Measurements from ENCODE around the gene IL36B.

IL36B gene

GRCh38 chr2:113088213-113088992, 35.7 kb upstream of the IL36B start:
- Histone ChIP-seq H3K27ac (ENCODE audit: low read depth, low read length) (no peak overlapping the region), H3K79me2 (ENCODE audit: control insufficient read depth, insufficient read depth, low read length, unreplicated experiment) (no peaks in the 10 kb centered on the region)

GRCh38 chr2:113085542-113085941, 32.9 kb upstream of the IL36B start:
- Histone ChIP-seq H3K4me1 (ENCODE audit: control insufficient read depth, insufficient read depth, low read length, unreplicated experiment) (no peaks in the 10 kb centered on the region), H3K4me3 (ENCODE audit: low read depth, low read length) (no peak overlapping the region), H2AFZ (ENCODE audit: low read length, unreplicated experiment) (no peak overlapping the region), H3K79me2 (ENCODE audit: control insufficient read depth, insufficient read depth, low read length, unreplicated experiment) (no peaks in the 10 kb centered on the region), H3K36me3 (ENCODE audit: insufficient read depth, low read length) (no peaks in the 10 kb centered on the region), H3K27ac (ENCODE audit: low read depth, low read length) (no peak overlapping the region), H3K27me3 (ENCODE audit: insufficient read depth, low read length) (peaks cover 58% of the 10 kb centered on the region)

More at GRCh38 chr2:113088213-113088992, 35.7 kb upstream of the IL36B start:
- Histone ChIP-seq H3K4me3 (ENCODE audit: low read depth, low read length) (no peak overlapping the region), H3K36me3 (ENCODE audit: insufficient read depth, low read length) (no peaks in the 10 kb centered on the region), H2AFZ (ENCODE audit: low read length, unreplicated experiment) (no peak overlapping the region), H3K27me3 (ENCODE audit: insufficient read depth, low read length) (peaks cover 77% of the 10 kb centered on the region), H3K4me1 (ENCODE audit: control insufficient read depth, insufficient read depth, low read length, unreplicated experiment) (no peaks in the 10 kb centered on the region)

DNA sequence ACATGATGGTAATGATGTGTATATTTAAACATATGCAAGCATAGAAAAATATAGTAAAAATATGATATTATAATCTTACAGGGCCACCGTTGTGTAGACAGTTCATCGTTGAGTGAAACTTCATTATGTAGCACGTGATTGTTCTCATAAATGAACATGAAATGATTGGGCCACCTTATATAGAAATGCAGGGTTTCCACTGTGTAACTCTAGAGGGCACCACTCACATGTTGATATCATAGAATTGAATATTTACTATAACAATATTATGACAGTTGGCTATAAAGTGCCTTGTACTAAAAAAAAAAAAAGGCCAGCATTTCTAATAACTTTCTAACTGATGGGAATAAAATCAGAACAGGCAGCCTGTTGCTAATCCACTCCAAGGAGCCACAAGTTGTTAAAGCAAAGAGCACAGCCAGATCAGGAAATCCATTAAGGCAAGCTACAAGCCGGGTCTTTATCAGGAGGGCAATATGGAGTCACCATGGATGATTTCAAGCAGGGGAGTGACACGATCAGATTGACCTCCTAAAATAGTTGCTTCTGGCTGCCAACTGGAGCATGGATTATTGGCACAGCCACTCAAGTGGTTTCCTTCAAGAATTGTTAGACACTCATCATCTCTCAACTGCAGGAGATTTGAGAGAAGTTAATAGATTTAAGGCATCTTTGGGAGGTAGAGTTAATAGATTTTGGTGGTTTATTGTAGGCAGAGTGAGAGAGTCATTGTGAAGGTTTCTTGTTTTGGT, 31.8 kb upstream of the IL36B start:
- no peak overlapping the region for H3K27ac ChIP-seq (ENCODE audit: low read depth, low read length)
- H2AFZ ChIP-seq (ENCODE audit: low read length, unreplicated experiment): no peak overlapping the region
- H3K36me3 ChIP-seq (ENCODE audit: insufficient read depth, low read length): no peaks in the 10 kb centered on the region
- no peaks in the 10 kb centered on the region for H3K4me1 ChIP-seq (ENCODE audit: control insufficient read depth, insufficient read depth, low read length, unreplicated experiment)
- peaks cover 47% of the 10 kb centered on the region for H3K27me3 ChIP-seq (ENCODE audit: insufficient read depth, low read length)
- H3K4me3 ChIP-seq (ENCODE audit: low read depth, low read length): no peak overlapping the region
- no peaks in the 10 kb centered on the region for H3K79me2 ChIP-seq (ENCODE audit: control insufficient read depth, insufficient read depth, low read length, unreplicated experiment)

DNA sequence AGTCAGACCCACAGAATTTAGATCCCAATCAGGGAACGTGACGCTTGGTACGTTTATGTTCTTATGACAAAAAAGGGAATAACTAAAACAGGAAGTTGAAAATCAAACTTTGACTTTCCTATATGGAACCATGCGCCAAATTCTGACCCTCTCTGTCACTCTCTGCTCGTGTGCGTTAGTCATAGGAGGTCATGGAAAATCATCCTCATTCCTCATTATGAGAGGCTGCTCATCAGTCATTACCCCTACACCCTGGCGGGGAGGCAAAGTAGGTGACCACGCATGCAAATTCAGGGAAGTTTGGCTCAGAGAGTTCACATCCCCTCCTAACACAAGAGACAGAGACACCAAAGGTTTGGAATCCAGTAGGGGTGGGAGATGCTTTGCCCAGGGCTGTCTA, 30.6 kb upstream of the IL36B start:
- Histone ChIP-seq H3K36me3 (ENCODE audit: insufficient read depth, low read length) (no peaks in the 10 kb centered on the region), H3K4me1 (ENCODE audit: control insufficient read depth, insufficient read depth, low read length, unreplicated experiment) (peaks cover 7% of the 10 kb centered on the region), H3K79me2 (ENCODE audit: control insufficient read depth, insufficient read depth, low read length, unreplicated experiment) (no peaks in the 10 kb centered on the region), H3K4me3 (ENCODE audit: low read depth, low read length) (no peak overlapping the region), H3K27me3 (ENCODE audit: insufficient read depth, low read length) (peaks cover 36% of the 10 kb centered on the region), H2AFZ (ENCODE audit: low read length, unreplicated experiment) (no peak overlapping the region), H3K27ac (ENCODE audit: low read depth, low read length) (no peak overlapping the region)

DNA sequence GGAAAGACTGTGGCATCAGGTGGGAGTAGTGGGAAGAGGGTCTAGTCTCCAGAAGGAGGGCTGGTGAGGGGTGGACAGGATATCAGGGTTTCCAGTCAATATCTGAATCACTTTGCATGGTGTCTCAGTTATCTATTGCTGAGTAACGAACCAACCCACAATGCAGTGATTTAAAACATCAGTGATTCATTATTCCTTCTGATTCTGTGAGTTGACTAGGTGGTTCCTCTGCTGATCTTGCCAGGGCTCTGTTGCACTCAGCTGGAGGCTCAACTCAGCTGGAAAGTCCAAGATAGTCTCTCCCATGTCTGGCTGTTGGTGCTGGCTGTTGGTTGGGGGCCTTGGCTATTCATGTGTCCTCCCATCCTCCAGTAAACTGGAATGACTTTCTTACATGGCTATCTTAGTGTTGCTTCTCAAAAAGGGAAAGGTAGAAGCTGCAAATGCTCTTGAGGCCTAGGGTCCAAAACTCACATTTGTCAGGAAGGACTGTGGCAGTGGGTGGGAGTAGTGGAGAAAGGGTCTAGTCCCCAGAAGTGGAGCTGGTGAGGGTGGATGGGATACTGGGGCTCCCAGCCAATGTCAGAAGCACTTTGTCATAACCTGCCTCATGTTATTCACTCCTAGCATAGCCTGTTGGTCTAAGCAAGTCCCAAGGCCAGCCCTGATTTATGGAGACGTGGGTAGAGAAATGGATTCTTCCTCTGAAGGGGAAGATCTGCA, 29.0 kb upstream of the IL36B start:
- peaks cover 22% of the 10 kb centered on the region for H3K27me3 ChIP-seq (ENCODE audit: insufficient read depth, low read length)
- H3K79me2 ChIP-seq (ENCODE audit: control insufficient read depth, insufficient read depth, low read length, unreplicated experiment): no peaks in the 10 kb centered on the region
- H3K4me3 ChIP-seq (ENCODE audit: low read depth, low read length): no peak overlapping the region
- peaks cover 12% of the 10 kb centered on the region for H3K4me1 ChIP-seq (ENCODE audit: control insufficient read depth, insufficient read depth, low read length, unreplicated experiment)
- H3K36me3 ChIP-seq (ENCODE audit: insufficient read depth, low read length): no peaks in the 10 kb centered on the region
- no peak overlapping the region for H3K27ac ChIP-seq (ENCODE audit: low read depth, low read length)
- H2AFZ ChIP-seq (ENCODE audit: low read length, unreplicated experiment): no peak overlapping the region

- Histone ChIP-seq H3K27ac (ENCODE audit: low read depth, low read length) (no peak overlapping the region), H3K79me2 (ENCODE audit: control insufficient read depth, insufficient read depth, low read length, unreplicated experiment) (no peaks in the 10 kb centered on the region), H3K4me3 (ENCODE audit: low read depth, low read length) (no peak overlapping the region), H2AFZ (ENCODE audit: low read length, unreplicated experiment) (no peak overlapping the region), H3K27me3 (ENCODE audit: insufficient read depth, low read length) (peaks cover 32% of the 10 kb centered on the region), H3K36me3 (ENCODE audit: insufficient read depth, low read length) (no peaks in the 10 kb centered on the region), H3K4me1 (ENCODE audit: control insufficient read depth, insufficient read depth, low read length, unreplicated experiment) (peaks cover 12% of the 10 kb centered on the region)
Observed at GRCh38 chr2:113080134-113080533, 27.5 kb upstream of the IL36B start.

GRCh38 chr2:113079131-113079530, 26.5 kb upstream of the IL36B start:
- Histone ChIP-seq H3K27ac (ENCODE audit: low read depth, low read length) (no peak overlapping the region), H3K4me3 (ENCODE audit: low read depth, low read length) (no peak overlapping the region), H3K4me1 (ENCODE audit: control insufficient read depth, insufficient read depth, low read length, unreplicated experiment) (peaks cover 12% of the 10 kb centered on the region), H3K79me2 (ENCODE audit: control insufficient read depth, insufficient read depth, low read length, unreplicated experiment) (no peaks in the 10 kb centered on the region), H3K27me3 (ENCODE audit: insufficient read depth, low read length) (peaks cover 30% of the 10 kb centered on the region), H2AFZ (ENCODE audit: low read length, unreplicated experiment) (no peak overlapping the region), H3K36me3 (ENCODE audit: insufficient read depth, low read length) (no peaks in the 10 kb centered on the region)

GRCh38 chr2:113078350-113078839, 25.7 kb upstream of the IL36B start:
- no peak overlapping the region for H3K4me3 ChIP-seq (ENCODE audit: low read depth, low read length)
- H3K4me1 ChIP-seq (ENCODE audit: control insufficient read depth, insufficient read depth, low read length, unreplicated experiment): peaks cover 12% of the 10 kb centered on the region
- no peak overlapping the region for H2AFZ ChIP-seq (ENCODE audit: low read length, unreplicated experiment)
- no peaks in the 10 kb centered on the region for H3K36me3 ChIP-seq (ENCODE audit: insufficient read depth, low read length)
- peaks cover 30% of the 10 kb centered on the region for H3K27me3 ChIP-seq (ENCODE audit: insufficient read depth, low read length)
- no peaks in the 10 kb centered on the region for H3K79me2 ChIP-seq (ENCODE audit: control insufficient read depth, insufficient read depth, low read length, unreplicated experiment)
- H3K27ac ChIP-seq (ENCODE audit: low read depth, low read length): no peak overlapping the region

DNA sequence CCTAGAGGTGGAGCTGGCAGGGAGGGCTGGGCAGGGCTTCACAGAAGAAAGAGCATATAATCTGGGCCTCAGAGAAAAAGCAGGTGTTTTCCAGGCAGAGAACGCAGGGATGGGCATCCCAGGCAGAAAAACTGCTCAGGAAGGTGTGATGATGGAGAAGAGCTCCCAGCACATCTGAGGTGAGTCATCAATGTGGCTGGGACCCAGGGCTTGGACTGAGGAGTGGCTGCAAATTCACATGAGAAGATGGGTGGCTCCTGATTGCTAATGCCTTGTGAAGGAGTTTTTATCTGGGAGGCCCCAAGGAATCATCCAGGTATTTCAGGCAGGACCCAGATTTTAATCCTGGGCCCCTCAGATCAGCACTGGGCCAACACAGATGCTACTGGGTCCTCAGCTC, 25.3 kb upstream of the IL36B start:
- peaks cover 35% of the 10 kb centered on the region for H3K27me3 ChIP-seq (ENCODE audit: insufficient read depth, low read length)
- no peak overlapping the region for H3K4me3 ChIP-seq (ENCODE audit: low read depth, low read length)
- no peaks in the 10 kb centered on the region for H3K36me3 ChIP-seq (ENCODE audit: insufficient read depth, low read length)
- H3K4me1 ChIP-seq (ENCODE audit: control insufficient read depth, insufficient read depth, low read length, unreplicated experiment): peaks cover 12% of the 10 kb centered on the region
- no peaks in the 10 kb centered on the region for H3K79me2 ChIP-seq (ENCODE audit: control insufficient read depth, insufficient read depth, low read length, unreplicated experiment)
- no peak overlapping the region for H2AFZ ChIP-seq (ENCODE audit: low read length, unreplicated experiment)
- no peak overlapping the region for H3K27ac ChIP-seq (ENCODE audit: low read depth, low read length)

DNA sequence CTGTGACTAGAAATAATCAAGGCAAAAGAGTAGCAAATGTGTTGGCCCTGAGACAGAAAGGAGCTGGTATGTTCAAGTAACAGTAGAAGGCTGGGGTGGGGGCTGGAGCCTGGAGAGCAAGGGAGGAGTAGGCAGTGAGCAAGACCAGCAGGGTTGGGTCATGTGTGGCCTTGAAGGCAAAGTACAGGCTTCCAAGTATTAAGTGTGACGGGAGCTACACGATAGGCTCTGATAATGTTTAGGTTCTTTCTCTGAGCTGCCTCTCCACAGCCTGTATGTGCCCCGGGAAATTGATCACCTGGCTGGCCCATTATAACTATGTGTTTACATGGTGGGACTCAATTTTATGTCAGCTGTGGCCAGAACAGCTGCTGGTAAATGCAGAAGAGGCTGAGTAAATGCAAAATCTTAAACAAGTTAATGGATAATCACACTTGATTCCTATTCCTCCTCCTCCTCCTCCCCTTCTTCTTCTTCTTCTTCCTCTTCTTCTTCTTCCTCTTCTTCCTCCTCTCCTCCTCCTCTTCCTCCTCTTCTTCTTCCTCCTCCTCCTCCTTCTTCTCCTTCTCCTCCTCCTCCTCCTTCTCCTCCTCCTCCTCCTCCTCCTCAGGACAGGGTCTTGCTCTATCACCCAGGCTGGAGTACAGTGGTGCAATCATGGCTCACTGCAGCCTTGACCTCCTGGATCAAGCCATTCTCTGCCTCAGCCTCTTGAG, 24.4 kb upstream of the IL36B start:
- Histone ChIP-seq H3K4me3 (ENCODE audit: low read depth, low read length) (no peak overlapping the region), H3K79me2 (ENCODE audit: control insufficient read depth, insufficient read depth, low read length, unreplicated experiment) (no peaks in the 10 kb centered on the region), H3K27me3 (ENCODE audit: insufficient read depth, low read length) (peaks cover 38% of the 10 kb centered on the region), H3K4me1 (ENCODE audit: control insufficient read depth, insufficient read depth, low read length, unreplicated experiment) (peaks cover 12% of the 10 kb centered on the region), H2AFZ (ENCODE audit: low read length, unreplicated experiment) (no peak overlapping the region), H3K27ac (ENCODE audit: low read depth, low read length) (no peak overlapping the region), H3K36me3 (ENCODE audit: insufficient read depth, low read length) (no peaks in the 10 kb centered on the region)
